Keratinocyte (primary cell): ENCODE measurements around the gene ADGRL3. TPM values are rescaled to one million over a fixed set of nuclear protein-coding genes. Genes with fewer than 3 reads are reported as not detected.

Source experiments
- DNase-seq: peaks from one replicate; pipeline ENCODE4 v3.0.0-alpha.2; 2011; ENCODE audit warnings: low read depth, missing footprints, low spot score
- FAIRE-seq: peaks from 2 replicates; lab custom pipeline; 2011; peaks lifted over from hg19 to GRCh38; lab: Jason Lieb, UNC
- H2AFZ ChIP-seq: 2 replicates; pipeline ENCODE4 v1.6.0; 2012; ENCODE audit warnings: low read length, control low read depth, inconsistent platforms; ENCODE audit not compliant: control insufficient read depth
- H3K27ac ChIP-seq: 2 replicates; pipeline ENCODE4 v1.5.1; 2011; ENCODE audit warnings: low read length; ENCODE audit not compliant: control insufficient read depth, insufficient read depth
- H3K27me3 ChIP-seq: 3 replicates; pipeline ENCODE4 v1.6.0; 2011; ENCODE audit warnings: low read length; ENCODE audit not compliant: control insufficient read depth, insufficient read depth; ENCODE audit errors: extremely low read depth
- H3K36me3 ChIP-seq, 2 experiments: 2 replicates in 1 of 2; 3 replicates in 1 of 2; pipeline ENCODE4 v1.5.1; 2011; ENCODE audit warnings: low read length in 2 of 2, mild to moderate bottlenecking in 1 of 2; ENCODE audit not compliant: control insufficient read depth in 2 of 2, insufficient read depth in 2 of 2; ENCODE audit errors: extremely low read depth in 1 of 2
- H3K4me1 ChIP-seq: 3 replicates; pipeline ENCODE4 v1.5.1; 2011; ENCODE audit warnings: low read length; ENCODE audit not compliant: control insufficient read depth, insufficient read depth; ENCODE audit errors: extremely low read depth
- H3K4me2 ChIP-seq: 3 replicates; pipeline ENCODE4 v1.6.0; 2011; ENCODE audit warnings: low read depth, low read length; ENCODE audit not compliant: control insufficient read depth, insufficient read depth; ENCODE audit errors: extremely low read depth
- H3K4me3 ChIP-seq, 3 experiments: fragments of 200-600 bp in 1 of 3; sonication (generic) in 1 of 3; 2 replicates in 2 of 3; 3 replicates in 1 of 3; pipeline ENCODE4 v1.5.1; 2011 to 2016; ENCODE audit warnings: low read length in 3 of 3, mild to moderate bottlenecking in 3 of 3, control low read depth in 2 of 3, inconsistent platforms in 1 of 3, low read depth in 1 of 3, mixed read lengths in 1 of 3, mixed run types in 1 of 3, moderate library complexity in 1 of 3; ENCODE audit not compliant: control insufficient read depth in 2 of 3, insufficient read depth in 2 of 3; ENCODE audit errors: extremely low read depth in 1 of 3
- H3K79me2 ChIP-seq: 2 replicates; pipeline ENCODE4 v1.6.0; 2012; ENCODE audit warnings: low read length; ENCODE audit not compliant: control insufficient read depth, insufficient read depth
- H3K9ac ChIP-seq: 3 replicates; pipeline ENCODE4 v1.6.0; 2011; ENCODE audit warnings: low read length; ENCODE audit not compliant: control insufficient read depth, insufficient read depth; ENCODE audit errors: extremely low read depth
- H3K9me1 ChIP-seq: 3 replicates; pipeline ENCODE4 v1.6.0; 2011; ENCODE audit warnings: low read length; ENCODE audit not compliant: control insufficient read depth, insufficient read depth; ENCODE audit errors: extremely low read depth
- H3K9me3 ChIP-seq: 2 replicates; pipeline ENCODE4 v1.5.1; 2012; ENCODE audit warnings: low read depth, low read length; ENCODE audit not compliant: control insufficient read depth
- H4K20me1 ChIP-seq: 3 replicates; pipeline ENCODE4 v1.6.0; 2011; ENCODE audit warnings: low read length; ENCODE audit not compliant: control insufficient read depth, insufficient read depth; ENCODE audit errors: extremely low read depth
- CTCF ChIP-seq, 3 experiments: IDR thresholded peaks in 1 of 3; conservative IDR thresholded peaks in 1 of 3; optimal IDR thresholded peaks in 1 of 3; 2 replicates in 2 of 3; 3 replicates in 1 of 3; pipeline versions ENCODE3 to v1.5.1; 2011; ENCODE audit warnings: low read length in 3 of 3, mild to moderate bottlenecking in 3 of 3, moderate library complexity in 2 of 3, control low read depth in 1 of 3, inconsistent platforms in 1 of 3; ENCODE audit not compliant: insufficient read depth in 2 of 3; ENCODE audit errors: extremely low read depth in 1 of 3
- EZH2 ChIP-seq: IDR thresholded peaks from one replicate; pipeline ENCODE4 v1.6.1; 2012; ENCODE audit warnings: inconsistent platforms, mild to moderate bottlenecking, low read length, moderate library complexity
- dilution Hi-C: fragments of 300-500 bp; cut with MboI; formaldehyde crosslinking; loops from one replicate; pipeline ENCODE4 v1.7.0; 2020; ENCODE audit warnings: low sequenced_read_pairs; ENCODE audit not compliant: extremely low pct_ligation_motif_present
- polyA plus RNA-seq, 5 experiments: library from polyadenylated mRNA; depleted of rRNA in 3 of 5; stranded (reverse) in 3 of 5; stranded (forward) in 1 of 5; unstranded in 1 of 5; fragments of >200 nt; gene quantifications; 1 replicate in 1 of 5; 2 replicates in 3 of 5; 3 replicates in 1 of 5; pipeline versions ENCODE4 v1.2.1 to v1.2.3, GENCODE V29; 2011 to 2012; ENCODE audit warnings: missing spikeins in 2 of 5, low read depth in 1 of 5, low replicate concordance in 1 of 5

ADGRL3 gene
- polyA plus RNA-seq, 1 donor (not counting 4 experiments of a cell fraction or from before 2014, with no cell fraction given), result 0.18 TPM

- DNase-seq (no peak), FAIRE-seq (no peak)
- Histone ChIP-seq H4K20me1 (no peaks in the 10 kb centered on the region), H3K9me1 (no peaks in the 10 kb centered on the region), H3K79me2 (no peaks in the 10 kb centered on the region), H2AFZ (no peak overlapping the region), H3K9me3 (no peaks in the 10 kb centered on the region), H3K36me3 (no peaks in the 10 kb centered on the region), H3K27ac (no peak overlapping the region), H3K4me1 (no peaks in the 10 kb centered on the region), H3K4me2 (no peak overlapping the region), H3K27me3 (no peaks in the 10 kb centered on the region), H3K4me3 (no peak overlapping the region), H3K9ac (no peak overlapping the region)
- no peak for TF ChIP-seq EZH2
- TF ChIP-seq CTCF (optimal IDR thresholded peaks at IDR 0.05 in 1 of 3, IDR thresholded peaks at IDR 0.05 in 1 of 3, conservative IDR thresholded peaks at IDR 0.05 in 1 of 3; ENCODE audit: extremely low read depth in 1 of 3, insufficient read depth in 2 of 3, low read length in 3 of 3), result no peak
- dilution Hi-C loops, result no loop called here
Observed at GRCh38 chr4:61831987-61832386, 631.9 kb downstream of the ADGRL3 start.

DNA sequence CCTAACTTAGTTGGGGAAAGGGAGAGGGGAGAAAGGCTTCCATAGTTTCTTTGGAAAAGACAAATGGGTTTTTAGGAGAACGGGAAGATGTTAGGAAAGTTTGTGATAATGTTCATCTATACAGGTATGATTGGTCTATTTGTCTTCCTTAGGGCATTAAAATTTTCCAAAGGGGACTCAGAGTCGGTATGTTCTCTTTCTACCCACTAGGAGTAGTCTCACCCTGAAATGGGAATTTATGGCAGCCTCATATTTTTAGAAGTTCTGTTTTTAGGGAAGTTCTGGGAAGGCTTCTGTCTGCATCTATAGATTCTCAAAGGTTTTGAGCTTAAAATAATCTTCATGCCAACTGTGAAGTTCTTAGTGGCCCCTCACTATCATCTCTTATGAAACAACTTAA is 637.3 kb downstream of the ADGRL3 start:
- DNase-seq (no peak), FAIRE-seq (no peak)
- Histone ChIP-seq H3K36me3 (no peaks in the 10 kb centered on the region), H3K9ac (no peak overlapping the region), H3K27ac (no peak overlapping the region), H2AFZ (no peak overlapping the region), H3K4me1 (no peaks in the 10 kb centered on the region), H3K9me3 (no peaks in the 10 kb centered on the region), H3K4me2 (no peak overlapping the region), H3K27me3 (no peaks in the 10 kb centered on the region), H4K20me1 (no peaks in the 10 kb centered on the region), H3K9me1 (no peaks in the 10 kb centered on the region), H3K79me2 (no peaks in the 10 kb centered on the region), H3K4me3 (no peak overlapping the region)
- dilution Hi-C loops, result no loop called here
- TF ChIP-seq EZH2, result no peak
- no peak for TF ChIP-seq CTCF (optimal IDR thresholded peaks at IDR 0.05 in 1 of 3, IDR thresholded peaks at IDR 0.05 in 1 of 3, conservative IDR thresholded peaks at IDR 0.05 in 1 of 3; ENCODE audit: extremely low read depth in 1 of 3, insufficient read depth in 2 of 3, low read length in 3 of 3)
